C4-2B (cell line): ENCODE results near the gene TMEM80.

Experiments
- H3K27ac ChIP-seq: fragments of 450-650 bp; 2 replicates; pipeline ENCODE4 v1.5.1; 2017
- ZFX ChIP-seq: fragments of 450-650 bp; IDR thresholded peaks from 2 replicates; pipeline ENCODE4 v1.6.1; 2017
- TF ChIP-seq, protein P1 (sequence below): fragments of 450-650 bp; conservative IDR thresholded peaks from 2 replicates; pipeline ENCODE4 v1.5.1; 2017; ENCODE audit warnings: mild to moderate bottlenecking

Gene TMEM80

GRCh38 chr11:703506-703905, 7.9 kb downstream of the TMEM80 start:
- TF ChIP-seq, protein P1, sequence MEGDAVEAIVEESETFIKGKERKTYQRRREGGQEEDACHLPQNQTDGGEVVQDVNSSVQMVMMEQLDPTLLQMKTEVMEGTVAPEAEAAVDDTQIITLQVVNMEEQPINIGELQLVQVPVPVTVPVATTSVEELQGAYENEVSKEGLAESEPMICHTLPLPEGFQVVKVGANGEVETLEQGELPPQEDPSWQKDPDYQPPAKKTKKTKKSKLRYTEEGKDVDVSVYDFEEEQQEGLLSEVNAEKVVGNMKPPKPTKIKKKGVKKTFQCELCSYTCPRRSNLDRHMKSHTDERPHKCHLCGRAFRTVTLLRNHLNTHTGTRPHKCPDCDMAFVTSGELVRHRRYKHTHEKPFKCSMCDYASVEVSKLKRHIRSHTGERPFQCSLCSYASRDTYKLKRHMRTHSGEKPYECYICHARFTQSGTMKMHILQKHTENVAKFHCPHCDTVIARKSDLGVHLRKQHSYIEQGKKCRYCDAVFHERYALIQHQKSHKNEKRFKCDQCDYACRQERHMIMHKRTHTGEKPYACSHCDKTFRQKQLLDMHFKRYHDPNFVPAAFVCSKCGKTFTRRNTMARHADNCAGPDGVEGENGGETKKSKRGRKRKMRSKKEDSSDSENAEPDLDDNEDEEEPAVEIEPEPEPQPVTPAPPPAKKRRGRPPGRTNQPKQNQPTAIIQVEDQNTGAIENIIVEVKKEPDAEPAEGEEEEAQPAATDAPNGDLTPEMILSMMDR, result no peak
- TF ChIP-seq ZFX, result no peak
- peak overlapping the region; percentile 98 for H3K27ac ChIP-seq

GRCh38 chr11:704228-704674, 8.6 kb downstream of the TMEM80 start:
- H3K27ac ChIP-seq, result peak overlapping the region; percentile 98
- TF ChIP-seq, protein P1, result no peak
- TF ChIP-seq ZFX, result no peak

- TF ChIP-seq, protein P1, result no peak
- no peak for TF ChIP-seq ZFX
- H3K27ac ChIP-seq, result peak overlapping the region; percentile 98
Measured at GRCh38 chr11:704781-705645, 9.4 kb downstream of the TMEM80 start.

DNA sequence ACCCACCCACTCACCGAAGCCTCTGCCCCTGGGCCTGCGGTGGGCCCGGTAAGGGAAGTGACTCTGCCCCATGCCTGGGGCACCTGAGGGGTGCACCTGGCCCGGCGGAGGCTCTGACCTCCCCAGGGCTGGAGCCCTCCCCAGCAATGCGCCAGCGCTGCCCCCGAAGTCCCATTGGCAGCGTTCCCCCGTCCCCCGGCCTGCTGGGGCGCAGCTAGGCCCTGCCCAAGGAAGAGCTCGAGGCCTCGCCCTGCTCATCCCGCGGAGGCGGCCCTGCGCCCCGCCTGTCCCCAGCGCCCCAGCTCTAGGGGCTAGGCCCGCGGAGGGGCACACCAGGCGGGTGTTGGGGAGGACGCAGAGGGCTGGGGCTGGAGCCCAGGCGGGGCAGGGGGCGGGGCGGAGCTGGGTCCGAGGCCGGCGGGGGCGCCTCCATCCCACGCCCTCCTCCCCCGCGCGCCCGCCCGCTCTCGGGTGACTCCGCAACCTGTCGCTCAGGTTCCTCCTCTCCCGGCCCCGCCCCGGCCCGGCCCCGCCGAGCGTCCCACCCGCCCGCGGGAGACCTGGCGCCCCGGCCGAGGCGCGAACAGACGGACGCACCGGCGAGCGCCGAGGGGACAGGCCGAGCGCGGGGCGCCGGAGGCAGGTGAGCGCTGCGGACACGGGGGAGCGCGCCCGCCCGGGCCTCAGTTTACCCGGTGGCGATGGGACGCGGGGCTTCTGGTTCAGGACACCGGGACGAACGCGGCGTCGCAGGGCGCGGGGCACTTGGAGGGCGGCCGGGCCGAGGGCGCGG, 10.2 kb downstream of the TMEM80 start, which contains the start of gene EPS8L2:
TSS of gene EPS8L2 (plus strand) at position 586 of the 793 bp plus-strand sequence. CDS start 3,177 bp downstream, outside the sequence.
- peak within 1 kb of the TSS; percentile 98 for H3K27ac ChIP-seq
- peak; percentile 25; the same call in 1 of the 2 replicates for TF ChIP-seq ZFX
- TF ChIP-seq, protein P1, result no peak

DNA sequence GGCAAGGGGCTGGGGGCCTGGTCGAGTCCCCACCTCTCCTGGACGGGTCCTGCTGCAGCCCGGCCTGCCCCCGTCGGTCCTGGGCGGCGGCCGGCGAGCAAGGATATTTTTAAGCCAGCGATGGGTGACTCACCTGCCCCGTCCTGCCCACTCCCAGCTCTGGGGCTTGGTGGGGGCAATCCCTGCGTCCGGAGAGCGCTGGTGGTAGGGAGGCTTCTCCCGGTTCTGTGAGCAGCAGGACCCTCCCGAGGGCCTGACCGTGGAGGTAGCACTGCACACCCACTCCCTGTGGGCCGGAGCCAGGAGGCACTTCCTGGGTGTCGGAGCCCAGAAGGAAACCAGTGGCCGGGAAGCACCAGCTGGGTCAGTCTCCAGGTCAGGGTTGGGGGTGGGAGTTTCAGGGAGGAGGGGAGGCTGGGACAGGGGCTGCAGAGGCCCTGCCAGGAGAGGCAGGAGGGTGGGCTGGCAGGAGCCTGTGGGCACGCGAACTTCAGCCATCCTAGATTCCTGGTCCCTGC, 10.9 kb downstream of the TMEM80 start:
- peak overlapping the region; percentile 98 for H3K27ac ChIP-seq
- TF ChIP-seq, protein P1, result no peak
- TF ChIP-seq ZFX, result no peak

DNA sequence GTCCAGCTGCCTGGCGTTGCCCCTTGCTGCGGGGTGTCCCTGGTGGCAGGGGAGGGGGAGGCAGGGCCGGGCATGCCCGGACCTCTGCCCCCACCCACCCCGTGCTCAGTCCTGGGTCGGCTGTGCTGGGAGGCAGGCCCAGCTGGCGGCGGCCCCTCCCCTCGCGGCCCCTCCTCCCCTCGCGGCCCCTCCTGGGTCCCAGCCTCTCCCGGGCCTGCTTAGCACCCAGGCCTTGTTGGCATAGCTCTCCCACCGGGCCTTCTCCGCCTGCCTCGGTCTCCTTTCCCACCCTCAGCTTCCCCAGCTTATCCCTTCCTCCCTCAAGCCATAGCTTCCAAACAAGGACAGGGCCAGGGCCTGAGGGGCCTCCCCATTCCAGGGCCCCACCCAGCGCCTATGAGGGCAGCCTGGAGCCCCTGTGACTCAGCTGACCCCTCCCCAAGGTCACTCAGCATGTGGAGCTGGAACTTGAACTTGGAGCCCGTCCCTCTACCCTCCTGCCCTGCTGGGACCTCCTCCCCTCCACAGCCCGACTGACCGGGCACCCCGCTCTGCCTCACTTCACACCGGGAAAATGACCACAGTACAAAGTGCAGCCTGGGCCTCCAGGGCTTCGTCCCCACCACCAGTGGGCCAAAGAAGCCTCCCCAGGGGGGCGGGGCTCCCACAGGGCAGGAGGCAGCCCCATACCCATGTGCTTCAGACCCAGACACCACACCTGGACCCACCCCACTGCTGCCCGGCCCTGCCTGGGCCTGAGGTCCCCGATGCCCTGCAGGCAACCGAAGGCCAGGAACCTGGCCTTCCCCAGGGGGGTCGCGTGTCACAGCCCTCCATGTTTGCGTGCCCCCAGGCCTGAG, 11.6 kb downstream of the TMEM80 start:
- TF ChIP-seq, protein P1, result no peak
- TF ChIP-seq ZFX, result no peak
- peak overlapping the region; percentile 98 for H3K27ac ChIP-seq
